ENCODE measurements around the gene SH3RF3.

DNA sequence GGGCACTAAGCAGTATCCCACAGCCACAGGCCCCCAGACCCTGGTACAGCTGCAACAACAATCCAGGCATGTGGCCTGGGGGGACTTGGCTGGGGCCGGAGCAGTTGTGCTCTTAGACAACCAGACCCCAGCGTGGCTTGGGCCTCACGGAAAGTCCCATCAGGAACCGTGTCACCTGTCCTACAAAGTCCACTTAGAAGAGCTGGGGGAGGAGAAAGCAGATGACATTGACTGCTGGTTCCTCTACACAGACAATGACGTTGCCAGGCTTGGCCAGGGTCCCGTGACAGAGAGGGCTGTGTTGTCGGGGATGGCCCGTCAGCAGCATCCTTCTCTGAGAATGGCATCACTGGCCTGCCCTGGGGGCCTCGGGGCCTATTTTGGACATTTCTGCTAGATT, 360.3 kb downstream of the SH3RF3 start:
- TF ChIP-seq POLR2A (IDR thresholded peaks at IDR 0.05; ENCODE audit: low read length) (no peak), GATA1 (IDR thresholded peaks at IDR 0.05; ENCODE audit: low read depth, low read length) (no peak)
